GM12874 (cell line): ENCODE measurements around the gene FNDC3B.

Experiments
- TF ChIP-seq, protein P1 (sequence below): IDR thresholded peaks from 2 replicates; pipeline ENCODE4 v1.5.1; 2011; ENCODE audit warnings: low read depth, mild to moderate bottlenecking, control low read depth, low read length, moderate library complexity; ENCODE audit not compliant: insufficient read depth

FNDC3B gene

GRCh38 chr3:172111163-172111562 lies 71.8 kb downstream of the FNDC3B start:
- TF ChIP-seq, protein P1, sequence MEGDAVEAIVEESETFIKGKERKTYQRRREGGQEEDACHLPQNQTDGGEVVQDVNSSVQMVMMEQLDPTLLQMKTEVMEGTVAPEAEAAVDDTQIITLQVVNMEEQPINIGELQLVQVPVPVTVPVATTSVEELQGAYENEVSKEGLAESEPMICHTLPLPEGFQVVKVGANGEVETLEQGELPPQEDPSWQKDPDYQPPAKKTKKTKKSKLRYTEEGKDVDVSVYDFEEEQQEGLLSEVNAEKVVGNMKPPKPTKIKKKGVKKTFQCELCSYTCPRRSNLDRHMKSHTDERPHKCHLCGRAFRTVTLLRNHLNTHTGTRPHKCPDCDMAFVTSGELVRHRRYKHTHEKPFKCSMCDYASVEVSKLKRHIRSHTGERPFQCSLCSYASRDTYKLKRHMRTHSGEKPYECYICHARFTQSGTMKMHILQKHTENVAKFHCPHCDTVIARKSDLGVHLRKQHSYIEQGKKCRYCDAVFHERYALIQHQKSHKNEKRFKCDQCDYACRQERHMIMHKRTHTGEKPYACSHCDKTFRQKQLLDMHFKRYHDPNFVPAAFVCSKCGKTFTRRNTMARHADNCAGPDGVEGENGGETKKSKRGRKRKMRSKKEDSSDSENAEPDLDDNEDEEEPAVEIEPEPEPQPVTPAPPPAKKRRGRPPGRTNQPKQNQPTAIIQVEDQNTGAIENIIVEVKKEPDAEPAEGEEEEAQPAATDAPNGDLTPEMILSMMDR, result no peak

- TF ChIP-seq, protein P1, result no peak
Measured at GRCh38 chr3:172112078-172112733, 72.8 kb downstream of the FNDC3B start.

- TF ChIP-seq, protein P1, result no peak
Measured at GRCh38 chr3:172112734-172113120, 73.3 kb downstream of the FNDC3B start.

GRCh38 chr3:172113710-172114109 lies 74.3 kb downstream of the FNDC3B start:
- TF ChIP-seq, protein P1, result no peak

DNA sequence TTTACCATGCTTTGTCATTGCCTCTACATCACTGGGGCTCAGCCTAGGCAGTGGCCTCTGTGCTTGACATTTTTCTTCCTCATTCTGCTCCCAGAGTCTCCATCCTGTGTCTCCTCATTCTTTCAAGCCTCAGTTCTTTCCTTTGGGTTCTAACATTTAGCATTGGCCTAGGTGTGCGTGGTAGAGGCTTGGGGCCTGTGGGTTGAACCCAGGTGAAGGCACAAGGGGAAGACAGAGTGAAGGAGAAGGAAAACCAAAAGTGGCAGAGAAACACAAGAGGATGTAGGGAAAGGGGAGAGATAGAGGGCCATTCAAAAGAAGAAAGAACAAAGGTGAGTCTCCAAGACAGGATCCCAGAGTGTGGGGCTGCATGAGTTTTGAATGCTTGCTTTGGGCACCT lies 75.7 kb downstream of the FNDC3B start:
- TF ChIP-seq, protein P1, result no peak

DNA sequence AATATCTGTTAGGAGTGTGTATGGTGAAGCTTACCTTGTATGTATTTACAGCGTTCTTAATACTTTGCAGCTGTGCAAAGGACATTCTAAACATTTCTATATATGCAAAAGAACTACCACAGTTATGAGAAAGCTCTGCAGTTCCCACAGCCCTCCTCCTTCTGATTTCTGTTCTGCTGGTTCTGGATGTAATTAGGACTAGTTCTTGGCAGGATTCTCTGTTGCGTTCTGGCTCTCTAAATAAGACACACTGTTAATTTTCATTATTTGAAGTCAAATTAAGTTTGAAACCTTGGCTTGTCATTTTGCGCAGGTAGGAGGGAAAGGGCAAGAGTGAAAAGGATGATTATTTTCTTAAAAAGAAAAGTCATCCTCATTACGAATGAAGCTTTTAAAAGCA lies 76.4 kb downstream of the FNDC3B start:
- TF ChIP-seq, protein P1, result no peak

- TF ChIP-seq, protein P1, result no peak
Measured at GRCh38 chr3:172118019-172118418, 78.6 kb downstream of the FNDC3B start.
